GM18867 (cell line): ENCODE results near the gene ELOVL1.
A peak's percentile ranks its signal among the peaks of the same experiment; 100 is the strongest.
"Not testable (repeated sequence)": the region's sequence is repeated elsewhere in the genome, so short reads cannot be mapped to it uniquely, and the experiment has no call there.

Experiments
- ATAC-seq: cut with Tn5 transposase; IDR thresholded peaks from one replicate; pipeline ENCODE4 v1.9.1; 2021; ENCODE audit warnings: mild to moderate bottlenecking, moderate library complexity; ENCODE audit not compliant: unreplicated experiment

Gene ELOVL1

GRCh38 chr1:43367904-43368645, at the start of gene ELOVL1:
Gene ELOVL1, minus strand, starts transcription at chr1:43368011. Its CDS starts 2,402 bp downstream, at chr1:43365609.
- ATAC-seq, result peak; percentile 72

- ATAC-seq, result no peak
These were observed 48.1 kb upstream of the ELOVL1 start for GRCh38 chr1:43415901-43416300.

GRCh38 chr1:43414634-43415223, 46.9 kb upstream of the ELOVL1 start:
- no peak for ATAC-seq

- not testable (repeated sequence) for ATAC-seq
These were observed 45.6 kb upstream of the ELOVL1 start for GRCh38 chr1:43413426-43413825.

GRCh38 chr1:43410571-43410970, 42.8 kb upstream of the ELOVL1 start:
- no peak for ATAC-seq

- no peak for ATAC-seq
These were observed 38.0 kb upstream of the ELOVL1 start for GRCh38 chr1:43405876-43406234.

- ATAC-seq, result no peak
These were observed 37.5 kb upstream of the ELOVL1 start for GRCh38 chr1:43405219-43405875.

- ATAC-seq, result no peak
These were observed 36.5 kb upstream of the ELOVL1 start for GRCh38 chr1:43404353-43404752.

GRCh38 chr1:43402089-43402865, 34.5 kb upstream of the ELOVL1 start:
- no peak for ATAC-seq

- not testable (repeated sequence) for ATAC-seq
These were observed 32.6 kb upstream of the ELOVL1 start for GRCh38 chr1:43400441-43400840.

GRCh38 chr1:43398227-43398626, 30.4 kb upstream of the ELOVL1 start:
- no peak for ATAC-seq

- no peak for ATAC-seq
These were observed 28.2 kb upstream of the ELOVL1 start for GRCh38 chr1:43396059-43396458.

GRCh38 chr1:43395523-43395922, 27.7 kb upstream of the ELOVL1 start:
- no peak for ATAC-seq

- no peak for ATAC-seq
These were observed 24.9 kb upstream of the ELOVL1 start for GRCh38 chr1:43392702-43393101.

- peak; percentile 89 for ATAC-seq
These were observed 21.8 kb upstream of the ELOVL1 start, which contains the start of the genes MED8 and SZT2 for GRCh38 chr1:43389326-43390313. Gene MED8, minus strand, starts transcription at chr1:43389800. Its CDS starts 36 bp downstream, at chr1:43389764. Gene SZT2, plus strand, starts transcription at chr1:43389899. Its CDS starts 70 bp downstream, at chr1:43389969.

GRCh38 chr1:43388613-43389012, 20.8 kb upstream of the ELOVL1 start:
- ATAC-seq, result no peak

- no peak for ATAC-seq
These were observed 20.3 kb upstream of the ELOVL1 start for GRCh38 chr1:43387976-43388599.

- no peak for ATAC-seq
These were observed 18.9 kb upstream of the ELOVL1 start for GRCh38 chr1:43386676-43387075.

- no peak for ATAC-seq
These were observed 15.6 kb upstream of the ELOVL1 start for GRCh38 chr1:43383449-43383848.
